Measurements from ENCODE around the gene FAM81A.

GRCh38 chr15:59416816-59417215, 21.2 kb upstream of the FAM81A start:
- TF ChIP-seq CTCF (conservative IDR thresholded peaks at IDR 0.05 in 1 of 2, IDR thresholded peaks at IDR 0.05 in 1 of 2; ENCODE audit: low read depth in 1 of 2, low read length in 2 of 2) (no peak), EZH2 (IDR thresholded peaks at IDR 0.05; ENCODE audit: low read length, missing control alignments) (no peak)
